Retina (tissue), 1 donor: ENCODE measurements around the gene PAPLN.

Source experiments
- DNase-seq: peaks from one replicate; pipeline ENCODE4 v3.0.0-alpha.2; 2016

The PAPLN gene

DNA sequence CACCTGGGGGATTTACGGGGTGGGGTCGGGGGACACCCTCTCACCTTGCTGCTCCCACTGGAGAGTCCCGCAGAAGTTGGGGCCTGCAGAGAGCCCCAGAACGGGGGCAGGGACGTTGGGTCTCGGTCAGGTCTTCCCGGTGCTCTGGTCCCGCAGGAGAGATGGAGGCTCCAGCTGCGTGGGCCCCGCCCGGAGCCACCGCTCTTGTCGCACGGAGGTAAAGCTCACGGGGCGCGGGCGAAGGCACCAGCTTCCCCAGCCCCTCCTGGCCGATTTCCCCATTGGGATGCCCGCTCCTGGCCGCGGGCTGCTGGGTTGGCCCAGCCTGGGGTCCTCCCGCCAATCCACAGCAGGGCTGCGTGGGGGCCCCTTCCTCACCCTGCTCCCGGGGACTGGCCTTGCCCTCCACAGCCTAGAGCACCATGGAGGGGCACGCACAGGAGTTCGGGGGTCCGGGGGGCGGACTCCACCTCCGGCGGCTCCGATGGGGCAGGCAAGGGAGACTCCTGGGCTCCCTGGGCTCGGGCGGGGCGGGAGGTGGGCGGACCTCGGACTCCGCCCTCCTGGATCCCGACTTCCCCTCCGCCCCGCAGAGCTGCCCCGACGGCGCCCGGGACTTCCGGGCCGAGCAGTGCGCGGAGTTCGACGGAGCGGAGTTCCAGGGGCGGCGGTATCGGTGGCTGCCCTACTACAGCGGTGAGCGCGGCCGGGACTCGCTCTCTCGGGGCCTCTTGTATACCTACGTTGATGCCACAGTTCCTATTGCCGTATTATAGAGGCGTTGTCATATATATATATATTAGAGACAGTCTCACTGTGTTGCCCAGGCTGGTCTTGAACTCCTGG, 8.4 kb downstream of the PAPLN start:
- DNase-seq = peak; percentile 45

- DNase-seq = no peak
These were observed 9.3 kb downstream of the PAPLN start for GRCh38 chr14:73246387-73247150.

- no peak for DNase-seq
These were observed 11.0 kb downstream of the PAPLN start for GRCh38 chr14:73248108-73248868.

GRCh38 chr14:73249108-73249507, 11.8 kb downstream of the PAPLN start:
- no peak for DNase-seq

GRCh38 chr14:73249564-73250316, 12.4 kb downstream of the PAPLN start:
- no peak for DNase-seq

GRCh38 chr14:73250317-73250713, 13.0 kb downstream of the PAPLN start:
- no peak for DNase-seq

DNA sequence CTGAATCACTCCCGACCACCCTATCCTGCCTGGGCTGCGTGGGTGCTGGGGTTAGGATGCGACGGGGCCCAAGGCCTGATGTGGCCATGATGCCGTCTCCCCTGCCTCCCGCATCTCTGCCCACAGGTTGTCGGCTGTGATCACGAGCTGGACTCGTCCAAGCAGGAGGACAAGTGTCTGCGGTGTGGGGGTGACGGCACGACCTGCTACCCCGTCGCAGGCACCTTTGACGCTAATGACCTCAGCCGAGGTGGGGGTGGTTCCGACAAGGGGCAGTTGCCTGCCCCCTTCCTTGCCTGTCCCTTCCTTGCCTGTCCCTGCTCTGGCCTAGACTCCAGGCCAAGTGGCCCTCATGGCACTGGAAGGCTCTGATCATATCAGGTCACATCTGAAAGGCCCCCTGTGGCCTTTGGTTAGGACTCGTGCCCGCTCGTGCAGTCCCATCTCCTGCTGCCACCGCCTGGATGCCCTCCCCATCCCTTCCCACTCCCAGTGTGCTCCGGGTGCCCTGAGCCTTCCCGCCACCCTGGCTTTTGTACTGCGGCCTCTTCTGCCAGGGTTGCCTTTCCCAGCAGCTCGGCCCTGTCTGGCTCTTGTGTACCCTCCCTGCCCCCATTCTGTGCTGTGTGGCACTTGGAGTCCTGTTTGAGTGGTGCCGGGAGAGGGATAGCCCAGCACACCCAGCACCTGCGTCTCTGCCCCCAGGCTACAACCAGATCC, 13.6 kb downstream of the PAPLN start:
- no peak for DNase-seq

DNA sequence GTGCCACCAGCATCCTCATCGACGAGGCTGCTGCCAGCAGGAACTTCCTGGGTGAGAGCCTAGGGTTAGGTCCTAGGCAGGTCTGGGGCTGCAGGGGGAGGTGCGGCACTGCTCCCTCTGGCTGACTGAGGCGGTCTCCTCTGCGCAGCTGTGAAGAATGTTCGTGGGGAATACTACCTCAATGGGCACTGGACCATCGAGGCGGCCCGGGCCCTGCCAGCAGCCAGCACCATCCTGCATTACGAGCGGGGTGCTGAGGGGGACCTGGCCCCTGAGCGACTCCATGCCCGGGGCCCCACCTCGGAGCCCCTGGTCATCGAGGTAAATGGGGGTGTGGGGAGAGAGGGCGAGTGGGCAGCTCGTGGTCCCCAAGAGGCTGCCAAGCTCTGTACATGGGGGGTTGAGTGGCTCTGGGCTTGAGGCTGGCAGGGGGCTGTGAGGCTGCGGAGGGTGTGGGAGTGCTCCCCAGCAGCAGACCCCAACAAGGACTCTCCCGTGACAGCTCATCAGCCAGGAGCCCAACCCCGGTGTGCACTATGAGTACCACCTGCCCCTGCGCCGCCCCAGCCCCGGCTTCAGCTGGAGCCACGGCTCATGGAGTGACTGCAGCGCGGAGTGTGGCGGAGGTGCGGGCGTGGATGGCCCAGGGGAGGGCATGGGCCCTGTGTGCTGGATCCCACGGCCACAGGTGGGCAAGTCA, 14.4 kb downstream of the PAPLN start:
- DNase-seq = no peak

GRCh38 chr14:73252491-73253322, 15.4 kb downstream of the PAPLN start:
- no peak for DNase-seq

DNA sequence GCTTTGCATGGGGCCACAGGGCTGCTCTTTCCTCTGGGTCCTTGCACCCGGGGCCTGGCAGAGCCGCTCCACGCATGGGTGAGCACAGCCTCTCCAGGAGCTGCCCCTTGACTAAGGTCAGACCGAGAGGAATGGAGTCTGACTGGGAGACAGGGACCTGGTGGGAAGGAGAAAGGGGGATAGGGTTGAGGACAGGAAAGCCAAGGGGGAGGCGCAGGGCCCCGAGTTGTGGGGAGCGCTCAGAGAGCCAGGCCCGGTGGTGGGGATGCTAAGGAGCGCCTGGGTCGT, 16.0 kb downstream of the PAPLN start:
- no peak for DNase-seq

DNA sequence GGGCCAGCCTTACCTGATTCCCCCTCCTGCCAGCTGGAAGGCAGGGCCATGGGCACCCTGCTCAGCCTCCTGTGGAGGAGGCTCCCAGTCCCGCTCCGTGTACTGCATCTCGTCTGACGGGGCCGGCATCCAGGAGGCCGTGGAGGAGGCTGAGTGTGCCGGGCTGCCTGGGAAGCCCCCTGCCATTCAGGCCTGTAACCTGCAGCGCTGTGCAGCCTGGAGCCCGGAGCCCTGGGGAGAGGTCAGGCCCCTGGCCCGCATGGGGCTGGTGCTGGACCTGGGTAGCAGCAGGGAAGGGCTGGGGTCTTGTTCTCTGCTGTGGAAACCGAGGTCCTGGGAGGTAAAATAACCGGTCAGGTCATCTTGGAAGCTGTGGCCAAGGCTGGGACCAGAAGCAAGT, 16.4 kb downstream of the PAPLN start:
- no peak for DNase-seq

DNA sequence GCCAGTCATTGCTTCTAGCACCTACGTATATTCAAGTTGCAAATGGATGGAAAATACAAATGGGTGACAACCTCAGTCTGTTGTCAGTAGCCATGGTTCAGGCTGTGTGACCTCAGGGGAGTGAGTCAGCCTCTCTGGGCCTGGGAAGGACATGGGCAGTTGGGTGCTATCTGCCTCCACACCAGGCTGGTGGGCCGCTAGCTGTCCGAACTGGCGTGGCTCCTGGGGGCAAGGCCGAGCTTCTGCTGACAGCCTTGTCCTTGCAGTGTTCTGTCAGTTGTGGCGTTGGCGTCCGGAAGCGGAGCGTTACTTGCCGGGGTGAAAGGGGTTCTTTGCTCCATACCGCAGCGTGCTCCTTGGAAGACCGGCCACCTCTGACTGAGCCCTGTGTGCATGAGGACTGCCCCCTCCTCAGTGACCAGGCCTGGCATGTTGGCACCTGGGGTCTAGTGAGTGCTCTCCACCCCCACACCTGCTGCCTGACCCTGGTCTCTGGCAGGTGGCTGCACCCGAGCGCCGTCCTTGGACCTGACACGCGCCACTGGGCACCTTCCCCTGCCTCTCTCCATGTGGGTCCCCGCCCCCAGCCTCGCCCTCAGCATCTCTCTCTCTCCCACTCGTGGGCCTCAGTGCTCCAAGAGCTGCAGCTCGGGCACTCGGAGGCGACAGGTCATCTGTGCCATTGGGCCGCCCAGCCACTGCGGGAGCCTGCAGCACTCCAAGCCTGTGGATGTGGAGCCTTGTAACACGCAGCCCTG, 17.1 kb downstream of the PAPLN start:
- no peak for DNase-seq

- no peak for DNase-seq
These were observed 17.7 kb downstream of the PAPLN start for GRCh38 chr14:73255005-73255400.

DNA sequence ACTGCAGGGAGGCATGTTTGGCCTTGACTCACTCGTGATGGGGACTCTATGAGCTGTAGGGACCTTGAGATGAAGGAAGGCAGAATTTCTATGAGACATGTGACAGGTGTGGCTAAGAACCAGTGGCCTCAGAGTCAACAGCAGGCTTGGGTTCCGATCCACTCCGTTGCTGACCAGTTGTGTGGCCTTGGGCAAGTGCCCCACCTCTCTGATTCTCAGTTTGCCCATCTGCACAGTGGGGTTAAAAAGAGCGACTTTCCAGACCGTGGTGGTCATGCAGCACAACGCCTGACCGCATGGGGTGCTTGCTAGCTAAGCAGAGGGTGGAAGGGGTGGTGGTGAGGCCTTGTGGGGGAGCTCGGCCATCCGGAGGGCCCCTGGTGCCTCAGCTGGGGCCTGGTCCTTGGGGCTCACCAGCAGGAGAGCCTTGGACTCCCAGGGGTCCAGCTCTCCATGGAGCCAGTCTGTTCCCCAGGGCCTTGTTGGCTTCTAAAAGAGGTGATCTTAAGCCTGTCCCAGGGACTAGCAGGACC, 18.5 kb downstream of the PAPLN start:
- no peak for DNase-seq

- no peak for DNase-seq
These were observed 20.8 kb downstream of the PAPLN start for GRCh38 chr14:73258076-73258475.

GRCh38 chr14:73258845-73259611, 21.7 kb downstream of the PAPLN start:
- no peak for DNase-seq

DNA sequence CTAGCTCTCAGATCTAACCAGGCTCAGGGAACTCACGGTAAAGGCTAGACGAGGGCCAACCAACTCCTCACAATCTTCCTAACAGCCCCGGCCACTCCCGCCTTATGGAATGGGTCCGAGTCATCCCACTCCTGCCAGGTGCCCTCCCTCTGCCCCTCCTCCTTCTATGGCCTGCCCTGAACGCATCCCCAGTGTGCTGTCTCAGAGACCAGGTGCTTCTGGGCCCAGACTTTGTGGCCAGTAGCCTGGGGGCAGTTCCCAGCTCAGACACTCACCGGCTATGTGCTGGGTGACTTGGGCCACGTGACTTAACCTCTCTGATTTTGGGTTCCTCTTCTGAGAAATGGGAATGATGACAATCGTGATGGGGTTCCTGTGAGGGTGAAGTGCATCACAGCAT, 22.5 kb downstream of the PAPLN start:
- no peak for DNase-seq

GRCh38 chr14:73260574-73260973, 23.3 kb downstream of the PAPLN start:
- no peak for DNase-seq

- peak; percentile 40 for DNase-seq
These were observed 23.8 kb downstream of the PAPLN start for GRCh38 chr14:73261075-73261474.
